Osteoblast (primary cell): Measurements from ENCODE around the gene RABEP1. TPM values are rescaled to one million over a fixed set of nuclear protein-coding genes. Genes with fewer than 3 reads are reported as not detected.
A peak's percentile ranks its signal among the peaks of the same experiment; 100 is the strongest.

ENCODE experiments used
- DNase-seq: peaks from one replicate; pipeline ENCODE4 v3.0.0; 2011; ENCODE audit warnings: low spot score, mixed read lengths; ENCODE audit not compliant: insufficient read length; ENCODE audit errors: missing footprints
- H2AFZ ChIP-seq: 2 replicates; pipeline ENCODE4 v1.6.0; 2011; ENCODE audit warnings: mild to moderate bottlenecking, low read length
- H3K27ac ChIP-seq: 2 replicates; pipeline ENCODE4 v1.5.1; 2011; ENCODE audit warnings: mild to moderate bottlenecking, low read depth, low read length, moderate library complexity
- H3K27me3 ChIP-seq: 2 replicates; pipeline ENCODE4 v1.6.0; 2012; ENCODE audit warnings: mild to moderate bottlenecking, control low read depth, inconsistent platforms, low read length, moderate library complexity; ENCODE audit not compliant: insufficient read depth
- H3K36me3 ChIP-seq: 2 replicates; pipeline ENCODE4 v1.5.1; 2011; ENCODE audit warnings: mild to moderate bottlenecking, low read length, control low read depth, moderate library complexity; ENCODE audit not compliant: insufficient read depth
- H3K4me1 ChIP-seq: 2 replicates; pipeline ENCODE4 v1.5.1; 2011; ENCODE audit warnings: mild to moderate bottlenecking, low read length, control low read depth, moderate library complexity; ENCODE audit not compliant: insufficient read depth
- H3K4me2 ChIP-seq: 2 replicates; pipeline ENCODE4 v1.6.0; 2011; ENCODE audit warnings: mild to moderate bottlenecking, low read length; ENCODE audit not compliant: insufficient read depth
- H3K4me3 ChIP-seq: fragments of 200-600 bp; sonication (generic); 3 replicates; pipeline ENCODE4 v1.5.1; 2012; ENCODE audit warnings: mild to moderate bottlenecking, low read length, inconsistent platforms; ENCODE audit not compliant: insufficient read depth
- H3K79me2 ChIP-seq: 2 replicates; pipeline ENCODE4 v1.6.0; 2012; ENCODE audit warnings: mild to moderate bottlenecking, low read length, control low read depth, inconsistent platforms; ENCODE audit not compliant: insufficient read depth
- H3K9me3 ChIP-seq: 2 replicates; pipeline ENCODE4 v1.5.1; 2011; ENCODE audit warnings: low read depth, low read length, control low read depth
- H4K20me1 ChIP-seq: 2 replicates; pipeline ENCODE4 v1.6.0; 2012; ENCODE audit warnings: mild to moderate bottlenecking, low read length, control low read depth; ENCODE audit not compliant: insufficient read depth
- CTCF ChIP-seq: IDR thresholded peaks from 2 replicates; pipeline ENCODE4 v1.5.1; 2011; ENCODE audit warnings: mild to moderate bottlenecking, low read depth, low read length, moderate library complexity; ENCODE audit errors: extremely low read depth
- total RNA-seq: library from RNA; depleted of rRNA; stranded (reverse); fragments of >200 nt; gene quantifications from 2 replicates; pipeline ENCODE4 v1.2.3, GENCODE V29; 2012

The RABEP1 gene
- total RNA-seq, 1 donor, result 59.4 TPM

- no peak for DNase-seq
Measured at GRCh38 chr17:5329784-5330557, 47.9 kb downstream of the RABEP1 start.

GRCh38 chr17:5330981-5331380 lies 48.9 kb downstream of the RABEP1 start:
- H2AFZ ChIP-seq, result no peak overlapping the region
- no peak overlapping the region for H3K4me2 ChIP-seq
- peak overlapping the region; percentile 33 for H3K27ac ChIP-seq
- TF ChIP-seq CTCF, result no peak
- peaks cover 59% of the 10 kb centered on the region for H3K79me2 ChIP-seq
- no peaks in the 10 kb centered on the region for H4K20me1 ChIP-seq
- peaks cover 10% of the 10 kb centered on the region for H3K36me3 ChIP-seq
- H3K27me3 ChIP-seq, result no peaks in the 10 kb centered on the region
- no peak overlapping the region for H3K4me3 ChIP-seq
- peaks cover 10% of the 10 kb centered on the region for H3K4me1 ChIP-seq
- no peak for DNase-seq
- no peaks in the 10 kb centered on the region for H3K9me3 ChIP-seq

More at GRCh38 chr17:5329784-5330557, 47.9 kb downstream of the RABEP1 start:
- Histone ChIP-seq H3K79me2 (peaks cover 59% of the 10 kb centered on the region), H3K9me3 (no peaks in the 10 kb centered on the region), H2AFZ (no peak overlapping the region), H3K4me1 (peaks cover 10% of the 10 kb centered on the region), H3K36me3 (peaks cover 5% of the 10 kb centered on the region), H3K4me3 (no peak overlapping the region), H3K27ac (peak overlapping the region; percentile 42), H4K20me1 (no peaks in the 10 kb centered on the region), H3K4me2 (no peak overlapping the region), H3K27me3 (no peaks in the 10 kb centered on the region)
- no peak for TF ChIP-seq CTCF

DNA sequence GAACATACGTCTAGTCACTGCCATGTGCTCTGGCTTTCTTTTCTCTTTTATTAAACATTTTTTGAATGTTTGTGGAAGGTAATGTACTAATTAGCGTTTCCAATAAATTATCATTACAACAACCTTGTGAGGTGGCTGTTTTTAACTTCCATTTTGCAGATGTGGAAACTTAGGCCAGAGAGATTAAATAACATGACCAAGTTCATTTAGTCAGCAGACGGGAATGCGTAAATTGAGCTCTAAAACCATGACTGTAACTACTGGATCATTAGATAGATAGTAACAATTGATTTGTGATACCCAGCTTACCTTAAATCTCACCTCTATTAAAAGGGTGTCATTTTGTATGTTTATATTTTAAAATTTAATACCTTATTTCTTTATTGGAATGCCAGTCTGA lies 49.4 kb downstream of the RABEP1 start:
- no peak for TF ChIP-seq CTCF
- Histone ChIP-seq H2AFZ (no peak overlapping the region), H3K79me2 (peaks cover 54% of the 10 kb centered on the region), H3K4me2 (no peak overlapping the region), H4K20me1 (no peaks in the 10 kb centered on the region), H3K9me3 (no peaks in the 10 kb centered on the region), H3K4me3 (no peak overlapping the region), H3K36me3 (peaks cover 10% of the 10 kb centered on the region), H3K27me3 (no peaks in the 10 kb centered on the region), H3K4me1 (peaks cover 10% of the 10 kb centered on the region), H3K27ac (peak overlapping the region; percentile 33)
- no peak for DNase-seq

DNA sequence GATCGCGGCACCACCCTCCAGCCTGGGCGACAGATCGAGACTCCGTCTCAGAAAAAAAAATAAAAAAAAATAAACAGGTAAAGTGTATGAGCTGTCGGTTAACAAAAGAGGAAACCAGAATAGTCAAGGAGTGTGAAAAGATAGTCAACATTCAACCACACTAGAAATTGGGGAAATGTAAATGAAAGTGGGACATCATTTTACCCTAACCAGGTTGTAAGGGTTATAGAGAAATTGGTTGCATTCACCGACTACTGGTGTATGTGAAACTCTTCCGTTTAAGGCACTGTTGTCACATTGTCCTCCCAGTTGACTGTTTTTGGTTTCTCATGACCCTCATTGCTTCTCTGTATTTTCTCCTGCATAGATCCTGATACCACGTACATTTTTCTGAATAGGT lies 62.8 kb downstream of the RABEP1 start:
- Histone ChIP-seq H3K4me2 (no peak overlapping the region), H3K4me3 (no peak overlapping the region), H2AFZ (no peak overlapping the region), H3K4me1 (no peaks in the 10 kb centered on the region), H3K27me3 (no peaks in the 10 kb centered on the region), H4K20me1 (no peaks in the 10 kb centered on the region), H3K36me3 (peaks cover 13% of the 10 kb centered on the region), H3K27ac (no peak overlapping the region), H3K9me3 (no peaks in the 10 kb centered on the region), H3K79me2 (no peaks in the 10 kb centered on the region)
- no peak for DNase-seq
- no peak for TF ChIP-seq CTCF
